Activated naive CD8-positive, alpha-beta T cell (primary cell): ENCODE data around the gene DLGAP4.
"Not testable (repeated sequence)": the region's sequence is repeated elsewhere in the genome, so short reads cannot be mapped to it uniquely, and the experiment has no call there.

Source experiments
- H3K27ac Mint-ChIP-seq: one replicate; pipeline ENCODE4 v1.8.0; 2021; ENCODE audit warnings: mixed read lengths
- H3K27me3 Mint-ChIP-seq: one replicate; pipeline ENCODE4 v1.8.0; 2021; ENCODE audit warnings: mixed read lengths
- H3K36me3 Mint-ChIP-seq: one replicate; pipeline ENCODE4 v1.8.0; 2021; ENCODE audit warnings: mixed read lengths
- H3K4me1 Mint-ChIP-seq: one replicate; pipeline ENCODE4 v1.8.0; 2021; ENCODE audit warnings: low read depth, mixed read lengths
- H3K4me3 Mint-ChIP-seq: one replicate; pipeline ENCODE4 v1.8.0; 2021; ENCODE audit warnings: mild to moderate bottlenecking, mixed read lengths
- H3K9me3 Mint-ChIP-seq: one replicate; pipeline ENCODE4 v1.8.0; 2021; ENCODE audit warnings: low read depth, mixed read lengths

The DLGAP4 gene

DNA sequence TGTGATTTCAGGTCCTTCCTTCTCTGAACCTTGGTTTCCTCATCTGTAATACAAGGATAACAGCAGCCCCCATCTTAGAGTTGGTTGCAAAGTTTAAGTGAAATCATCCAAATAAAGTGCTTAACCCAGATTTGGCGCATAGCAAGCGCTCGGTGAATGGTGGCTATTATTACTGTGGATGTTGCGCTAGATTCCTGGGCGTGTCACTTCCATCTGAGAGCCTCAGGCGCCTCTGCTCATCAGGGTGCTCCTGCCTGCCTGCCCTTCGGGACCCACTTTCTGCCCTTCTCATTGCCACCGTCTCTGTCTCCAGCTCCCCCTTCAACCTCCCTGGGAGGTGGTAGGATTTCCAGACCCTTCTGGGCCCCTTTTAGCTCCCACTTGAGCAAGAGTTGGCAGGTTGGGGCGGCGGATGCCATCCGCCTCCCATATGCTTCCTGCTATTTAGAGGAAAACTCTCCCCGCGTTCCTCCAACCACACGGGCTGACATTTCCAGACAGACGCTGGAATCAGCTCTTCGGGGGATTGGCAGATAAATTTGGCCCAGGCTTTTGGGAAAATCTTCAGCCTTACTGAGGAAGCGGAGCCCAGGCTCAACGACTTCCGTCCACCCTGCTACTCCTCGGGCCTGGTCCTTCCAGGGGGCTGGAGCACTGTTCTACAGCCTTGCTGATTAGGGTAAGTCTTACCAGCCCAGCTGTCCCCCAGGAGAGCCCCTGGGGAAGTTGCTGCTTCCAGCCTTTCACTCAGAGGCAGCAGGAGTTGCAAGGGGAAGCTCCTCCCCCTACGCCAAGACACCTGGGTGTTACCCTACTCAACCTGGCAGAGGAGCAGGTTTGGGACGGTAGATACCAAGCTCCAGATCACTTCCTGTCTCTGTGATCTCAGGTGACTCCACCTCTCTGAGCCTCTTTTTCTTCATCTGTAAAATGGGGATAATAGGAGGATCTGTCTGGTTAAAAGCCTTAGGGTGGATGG is 71.5 kb downstream of the DLGAP4 start:
- H3K9me3 Mint-ChIP-seq = peaks cover 3% of the 10 kb centered on the region
- H3K4me3 Mint-ChIP-seq = no peak overlapping the region
- H3K27ac Mint-ChIP-seq = no peak overlapping the region

DNA sequence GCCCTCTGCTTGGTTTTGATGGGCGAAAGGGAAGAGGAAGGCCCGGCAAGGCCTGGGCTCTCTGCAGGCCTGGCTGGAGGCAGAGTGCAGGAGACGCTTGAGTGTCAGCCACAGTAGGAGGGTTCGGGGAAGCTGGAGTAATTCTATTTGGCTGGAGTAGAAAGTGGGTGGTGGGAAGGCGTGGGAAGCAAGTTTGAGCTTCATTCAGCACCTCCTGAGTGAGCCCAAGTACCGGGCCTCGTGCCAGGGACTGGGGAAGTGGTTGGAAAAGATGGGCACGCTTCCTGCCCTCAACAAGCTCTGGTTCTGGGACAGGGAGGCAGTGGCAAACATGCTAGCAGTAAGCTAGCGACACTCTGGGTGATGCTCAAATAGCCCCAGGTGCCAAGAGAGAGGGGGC is 72.5 kb downstream of the DLGAP4 start:
- Mint-ChIP-seq H3K4me3 (no peak overlapping the region), H3K27ac (no peak overlapping the region), H3K27me3 (peaks cover 11% of the 10 kb centered on the region), H3K4me1 (no peaks in the 10 kb centered on the region), H3K9me3 (peaks cover 3% of the 10 kb centered on the region), H3K36me3 (no peaks in the 10 kb centered on the region)

More for the DNA sequence above, 71.5 kb downstream of the DLGAP4 start:
- Mint-ChIP-seq H3K36me3 (no peaks in the 10 kb centered on the region), H3K4me1 (no peaks in the 10 kb centered on the region), H3K27me3 (peaks cover 10% of the 10 kb centered on the region)

- peaks cover 11% of the 10 kb centered on the region for H3K27me3 Mint-ChIP-seq
- H3K27ac Mint-ChIP-seq, H3K4me3 Mint-ChIP-seq, H3K36me3 Mint-ChIP-seq, H3K4me1 Mint-ChIP-seq, H3K9me3 Mint-ChIP-seq: not testable (repeated sequence)
These were observed 73.8 kb downstream of the DLGAP4 start for GRCh38 chr20:36379914-36380313.

DNA sequence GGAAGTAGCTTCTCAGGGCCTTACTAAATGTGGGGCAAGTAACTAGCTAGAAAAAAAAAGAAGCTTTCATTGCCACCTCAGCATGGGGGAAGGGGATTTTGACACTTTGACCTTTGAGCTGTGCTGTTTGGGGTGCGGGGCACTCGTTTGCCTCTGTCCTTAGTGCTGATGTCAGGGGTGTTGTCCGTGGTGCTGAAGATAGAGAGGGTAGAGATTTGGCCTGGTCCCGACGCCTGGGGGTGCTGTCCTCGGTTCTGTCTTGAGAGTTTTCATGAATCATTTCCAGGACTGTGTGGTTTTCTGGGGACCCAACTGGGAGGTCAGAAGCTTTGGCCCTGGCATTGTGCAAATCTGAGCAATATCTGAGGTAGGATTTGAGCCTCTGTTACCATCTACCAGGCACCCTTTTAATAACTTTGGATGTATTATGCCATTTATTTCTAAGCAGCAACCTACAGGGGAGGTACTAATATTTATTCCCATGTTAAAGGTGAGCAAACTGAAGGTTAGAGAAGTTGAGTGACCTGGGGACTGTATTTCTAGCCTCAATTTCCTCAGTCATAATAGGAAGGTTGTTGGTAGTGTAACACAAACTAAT is 78.0 kb downstream of the DLGAP4 start:
- Mint-ChIP-seq H3K9me3 (peaks cover 3% of the 10 kb centered on the region), H3K27me3 (peaks cover 13% of the 10 kb centered on the region), H3K4me3 (no peak overlapping the region), H3K36me3 (no peaks in the 10 kb centered on the region), H3K27ac (no peak overlapping the region), H3K4me1 (no peaks in the 10 kb centered on the region)

GRCh38 chr20:36385503-36385902 is 79.4 kb downstream of the DLGAP4 start:
- peaks cover 11% of the 10 kb centered on the region for H3K27me3 Mint-ChIP-seq
- no peak overlapping the region for H3K27ac Mint-ChIP-seq
- H3K4me3 Mint-ChIP-seq = no peak overlapping the region
- no peaks in the 10 kb centered on the region for H3K4me1 Mint-ChIP-seq
- peaks cover 3% of the 10 kb centered on the region for H3K9me3 Mint-ChIP-seq
- no peaks in the 10 kb centered on the region for H3K36me3 Mint-ChIP-seq

DNA sequence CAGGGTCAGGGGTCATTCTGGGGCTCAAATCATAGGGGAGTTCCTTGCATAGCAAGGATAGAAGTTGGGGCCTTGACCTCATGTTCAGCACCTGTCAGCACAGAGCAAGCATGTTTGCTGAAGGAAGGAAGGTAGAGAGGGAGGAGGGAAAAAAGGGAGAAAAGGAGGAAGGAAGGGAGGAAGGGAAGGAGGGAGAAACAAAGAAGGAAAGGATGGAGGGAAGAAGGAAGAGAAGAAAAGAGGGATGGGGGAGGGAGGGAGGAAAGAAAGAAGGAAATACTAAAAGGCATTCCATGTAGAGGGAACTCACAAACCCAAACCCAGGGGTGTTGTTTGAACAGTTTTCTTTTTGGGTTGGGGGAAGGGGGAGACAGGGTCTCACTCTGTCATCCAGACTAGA is 80.1 kb downstream of the DLGAP4 start:
- Mint-ChIP-seq H3K27me3 (peaks cover 11% of the 10 kb centered on the region), H3K4me3 (no peak overlapping the region), H3K27ac (no peak overlapping the region), H3K4me1 (no peaks in the 10 kb centered on the region), H3K9me3 (no peaks in the 10 kb centered on the region), H3K36me3 (no peaks in the 10 kb centered on the region)

DNA sequence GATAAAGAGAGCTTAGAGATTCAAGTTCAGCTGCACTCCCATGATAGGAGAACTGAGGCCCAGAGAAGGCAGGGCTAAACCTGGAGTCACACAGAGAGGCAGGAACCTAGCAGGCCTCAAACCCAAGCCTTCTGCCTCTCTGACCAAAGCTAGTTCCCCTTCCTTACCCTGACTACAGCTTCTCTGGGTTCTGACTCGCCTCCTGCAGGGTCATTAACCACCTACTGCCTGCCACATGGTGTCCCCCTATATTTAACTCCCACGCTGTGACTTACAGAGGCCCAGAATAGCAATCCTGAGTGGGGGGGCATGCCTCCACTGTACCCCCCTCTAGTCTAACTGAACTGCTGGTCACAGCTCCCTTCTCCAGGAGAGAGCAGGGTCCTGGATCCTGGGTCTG is 84.1 kb downstream of the DLGAP4 start:
- Mint-ChIP-seq H3K36me3 (no peaks in the 10 kb centered on the region), H3K27me3 (peaks cover under 1% of the 10 kb centered on the region), H3K27ac (no peak overlapping the region), H3K9me3 (no peaks in the 10 kb centered on the region), H3K4me1 (no peaks in the 10 kb centered on the region), H3K4me3 (no peak overlapping the region)

DNA sequence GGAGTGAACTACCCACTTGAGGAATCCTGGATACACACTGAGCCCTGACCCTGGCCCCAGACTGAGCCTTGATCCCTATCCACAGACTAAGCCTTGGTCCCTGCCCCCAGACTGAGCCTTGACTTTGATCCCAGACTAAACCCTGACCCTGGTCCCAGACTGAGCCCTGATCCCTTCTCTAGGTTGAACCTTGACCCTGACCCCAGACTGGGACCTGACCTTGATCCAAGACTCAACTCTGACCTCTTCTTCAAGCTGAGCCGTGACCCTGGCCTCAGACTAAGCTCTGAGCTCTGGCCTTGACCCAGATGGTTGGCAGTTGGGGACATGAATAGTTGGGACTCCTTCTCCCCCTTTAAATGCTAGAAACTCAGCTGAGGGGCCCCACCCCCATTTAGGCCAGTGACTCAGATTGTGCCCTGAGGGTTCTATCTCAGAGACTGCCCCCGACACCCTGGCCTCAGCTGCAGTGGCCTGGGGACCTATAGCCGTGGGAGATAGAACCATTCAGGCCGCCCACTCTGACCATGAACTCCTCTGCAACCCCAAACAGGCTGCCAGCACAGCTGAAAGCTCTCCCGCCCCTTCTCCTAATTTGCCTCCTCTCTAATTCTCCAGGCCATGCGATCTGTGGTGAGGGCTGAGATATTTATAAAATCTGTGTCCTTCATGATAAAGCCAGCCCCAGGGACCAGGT is 84.7 kb downstream of the DLGAP4 start:
- Mint-ChIP-seq H3K36me3 (no peaks in the 10 kb centered on the region), H3K27ac (no peak overlapping the region), H3K4me1 (no peaks in the 10 kb centered on the region), H3K9me3 (no peaks in the 10 kb centered on the region), H3K4me3 (no peak overlapping the region), H3K27me3 (no peaks in the 10 kb centered on the region)

DNA sequence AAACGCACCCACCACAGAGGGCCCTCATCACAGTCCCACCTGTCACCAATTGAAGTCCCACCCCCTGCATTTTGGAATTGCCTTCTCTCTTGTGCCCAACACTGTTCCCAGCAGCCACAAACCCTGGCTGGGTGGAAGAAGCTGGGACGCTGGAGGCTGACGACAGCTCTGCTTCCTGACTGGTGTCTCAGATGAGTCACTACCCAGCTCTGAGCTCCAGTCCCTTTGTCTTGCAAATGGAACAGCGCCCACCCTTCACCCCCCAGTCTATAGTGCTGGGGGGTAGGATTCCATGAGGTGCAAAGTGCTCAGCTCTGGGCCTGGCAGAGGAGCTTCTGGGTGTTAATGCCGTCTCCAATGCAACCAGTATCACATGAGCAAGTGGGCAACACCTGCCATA is 85.3 kb downstream of the DLGAP4 start:
- no peaks in the 10 kb centered on the region for H3K27me3 Mint-ChIP-seq
- no peak overlapping the region for H3K27ac Mint-ChIP-seq
- no peaks in the 10 kb centered on the region for H3K36me3 Mint-ChIP-seq
- no peaks in the 10 kb centered on the region for H3K4me1 Mint-ChIP-seq
- no peak overlapping the region for H3K4me3 Mint-ChIP-seq
- no peaks in the 10 kb centered on the region for H3K9me3 Mint-ChIP-seq

DNA sequence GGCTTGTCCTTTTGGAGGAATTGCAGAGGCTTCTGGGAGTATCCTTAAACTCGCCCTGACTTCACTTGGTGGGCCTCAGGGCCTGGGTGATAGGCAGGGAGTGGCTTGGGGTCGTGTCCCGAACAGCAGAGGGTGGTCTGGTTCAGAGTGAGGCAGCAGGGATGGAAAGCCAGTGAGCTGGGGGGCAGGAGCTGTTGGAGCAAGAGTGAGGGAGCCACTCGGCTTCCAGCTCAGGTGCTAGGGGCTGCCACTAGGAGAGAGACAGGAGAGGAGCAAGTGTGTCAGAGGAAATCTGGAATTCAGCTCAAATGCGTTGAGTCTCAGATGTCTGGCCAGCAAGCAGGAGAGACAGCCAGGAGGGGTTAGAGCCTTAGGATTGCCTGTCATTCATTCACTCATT is 85.8 kb downstream of the DLGAP4 start:
- no peaks in the 10 kb centered on the region for H3K27me3 Mint-ChIP-seq
- H3K9me3 Mint-ChIP-seq = no peaks in the 10 kb centered on the region
- H3K4me3 Mint-ChIP-seq = no peak overlapping the region
- H3K27ac Mint-ChIP-seq = no peak overlapping the region
- no peaks in the 10 kb centered on the region for H3K4me1 Mint-ChIP-seq
- no peaks in the 10 kb centered on the region for H3K36me3 Mint-ChIP-seq

- no peaks in the 10 kb centered on the region for H3K36me3 Mint-ChIP-seq
- H3K4me3 Mint-ChIP-seq = no peak overlapping the region
- H3K9me3 Mint-ChIP-seq = no peaks in the 10 kb centered on the region
- H3K4me1 Mint-ChIP-seq = no peaks in the 10 kb centered on the region
- H3K27ac Mint-ChIP-seq = no peak overlapping the region
- H3K27me3 Mint-ChIP-seq = peaks cover under 1% of the 10 kb centered on the region
These were observed 86.8 kb downstream of the DLGAP4 start for GRCh38 chr20:36392989-36393388.

DNA sequence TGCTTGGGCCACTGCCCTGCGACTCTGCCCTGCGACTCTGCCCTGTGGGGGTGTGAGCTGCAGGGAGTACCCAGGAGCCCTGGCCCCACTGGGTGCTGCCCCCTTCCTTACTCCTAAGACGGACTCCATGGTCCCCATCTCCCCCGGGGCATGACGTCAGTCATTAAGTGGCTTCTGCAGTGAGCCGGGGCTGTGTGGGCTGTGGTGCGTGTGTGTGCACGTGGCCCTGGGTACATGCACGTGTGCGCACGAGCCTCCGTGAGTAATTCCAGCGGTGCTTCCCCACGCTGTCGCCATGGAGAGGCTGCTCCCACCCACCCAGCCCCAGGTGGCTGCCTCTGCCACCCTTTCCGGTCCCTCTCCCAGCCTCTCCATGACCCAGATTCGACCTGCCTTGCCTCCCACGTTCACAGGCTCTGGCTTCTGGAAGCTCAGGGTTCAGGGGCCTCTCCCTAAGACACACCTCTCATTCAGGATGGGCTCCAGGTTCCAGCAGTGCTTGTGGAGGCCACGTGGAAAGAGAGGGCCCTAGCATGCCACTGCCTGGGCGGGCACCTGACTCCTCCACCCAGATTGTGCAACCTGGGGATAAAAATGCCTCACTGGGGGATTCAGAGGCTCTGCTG is 88.3 kb downstream of the DLGAP4 start:
- Mint-ChIP-seq H3K4me3 (no peak overlapping the region), H3K4me1 (no peaks in the 10 kb centered on the region), H3K27ac (no peak overlapping the region), H3K27me3 (peaks cover 3% of the 10 kb centered on the region), H3K36me3 (no peaks in the 10 kb centered on the region), H3K9me3 (no peaks in the 10 kb centered on the region)

DNA sequence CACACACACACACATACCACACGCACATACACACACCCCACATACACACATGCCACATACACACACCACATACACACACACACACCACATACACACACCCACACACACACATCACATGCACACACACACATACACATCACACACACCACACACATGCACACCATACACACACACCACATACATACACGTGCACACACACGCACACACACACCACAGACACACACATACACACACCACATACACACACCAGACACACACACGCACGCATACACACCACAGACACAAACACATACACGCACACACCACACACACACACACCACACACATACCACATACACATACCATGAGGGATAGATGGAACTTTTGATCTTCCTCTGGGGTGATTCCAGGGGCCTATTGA is 90.2 kb downstream of the DLGAP4 start:
- Mint-ChIP-seq H3K27ac (no peak overlapping the region), H3K9me3 (no peaks in the 10 kb centered on the region), H3K36me3 (no peaks in the 10 kb centered on the region), H3K4me3 (no peak overlapping the region), H3K27me3 (peaks cover 8% of the 10 kb centered on the region), H3K4me1 (no peaks in the 10 kb centered on the region)

DNA sequence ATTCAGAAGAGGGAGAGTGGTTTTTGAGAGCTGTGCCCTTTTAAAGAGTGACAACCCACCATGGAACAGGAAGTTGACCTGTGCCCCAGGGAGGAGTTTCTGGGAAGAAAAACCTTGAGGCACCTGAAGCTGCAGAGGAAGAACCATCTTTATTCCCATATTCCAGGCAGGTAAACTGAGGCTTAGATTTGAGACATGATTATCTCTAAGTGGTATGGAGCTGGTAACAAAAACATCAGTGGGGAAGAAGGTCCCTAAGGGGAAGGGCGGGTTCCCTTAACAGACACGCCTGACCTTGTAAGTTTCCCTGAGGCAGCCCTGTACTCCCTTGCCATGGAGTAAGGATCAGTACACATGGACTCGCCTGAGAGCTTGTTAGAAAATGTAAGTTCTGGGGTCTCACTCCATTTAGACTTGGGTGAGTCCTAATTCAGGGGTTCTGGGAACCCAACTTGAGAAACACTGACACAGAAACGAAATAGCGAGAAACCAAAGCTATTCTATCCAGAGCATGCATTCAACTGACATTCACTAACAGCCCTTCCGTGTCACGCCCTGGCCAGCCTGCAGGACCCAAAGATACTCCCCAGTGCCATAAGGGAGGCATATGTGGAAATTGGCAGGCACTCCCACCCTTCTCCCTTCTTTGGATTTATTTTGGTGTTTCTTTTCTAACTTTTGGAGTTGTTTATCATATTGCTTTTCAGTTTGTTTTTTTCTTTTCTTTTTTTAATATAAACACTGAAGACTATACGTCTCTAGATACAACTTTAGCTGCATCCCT is 90.9 kb downstream of the DLGAP4 start:
- no peaks in the 10 kb centered on the region for H3K9me3 Mint-ChIP-seq
- no peak overlapping the region for H3K27ac Mint-ChIP-seq
- H3K4me3 Mint-ChIP-seq = no peak overlapping the region
- H3K4me1 Mint-ChIP-seq = no peaks in the 10 kb centered on the region
- H3K36me3 Mint-ChIP-seq = no peaks in the 10 kb centered on the region
- peaks cover 14% of the 10 kb centered on the region for H3K27me3 Mint-ChIP-seq
